Upper lobe of right lung (tissue), 1 donor: ENCODE results near the gene UBE2E1. TPM values are rescaled to one million over a fixed set of nuclear protein-coding genes. Genes with fewer than 3 reads are reported as not detected.

Source experiments
- ATAC-seq: fragments of 200-7000 bp; cut with Tn5 transposase; one replicate; pipeline ENCODE4 v1.9.1; 2020; ENCODE audit warnings: mild to moderate bottlenecking, moderate library complexity
- DNase-seq: peaks from one replicate; pipeline ENCODE4 v3.0.0-alpha.2; 2020
- H3K27ac ChIP-seq: fragments of 200-600 bp; one replicate; pipeline ENCODE4 v1.8.0; 2022
- H3K27me3 ChIP-seq: fragments of 200-600 bp; one replicate; pipeline ENCODE4 v1.8.0; 2022; ENCODE audit warnings: mild to moderate bottlenecking
- H3K36me3 ChIP-seq: fragments of 200-600 bp; one replicate; pipeline ENCODE4 v1.8.0; 2022
- H3K4me1 ChIP-seq: fragments of 200-600 bp; one replicate; pipeline ENCODE4 v1.8.0; 2022
- H3K4me3 ChIP-seq: fragments of 200-600 bp; one replicate; pipeline ENCODE4 v1.8.0; 2022; ENCODE audit warnings: mild to moderate bottlenecking
- H3K9me3 ChIP-seq: fragments of 200-600 bp; one replicate; pipeline ENCODE4 v1.8.0; 2022
- intact Hi-C: fragments of 100-400 bp; cut with DNase I; formaldehyde crosslinking; loops from one replicate; pipeline ENCODE4 v1.11.0; 2022
- total RNA-seq: library from RNA; stranded (reverse); fragmentation: NEBNext Ultra II Directional; extraction: Animal tissue kit (Norgen Biotek cat#: 25700); gene quantifications from one replicate; pipeline ENCODE4 v1.2.1, GENCODE V29; 2021
- TF ChIP-seq, protein P1 (sequence below): fragments of 200-600 bp; IDR thresholded peaks from one replicate; pipeline ENCODE4 v1.8.0; 2022; ENCODE audit warnings: antibody characterized with exemption
- donor health status: DM: no; HTN: yes; CAD: no; lungs with severe emphysema.

UBE2E1 gene
- total RNA-seq, 1 donor from 2014 or later, result 89.8 TPM

DNA sequence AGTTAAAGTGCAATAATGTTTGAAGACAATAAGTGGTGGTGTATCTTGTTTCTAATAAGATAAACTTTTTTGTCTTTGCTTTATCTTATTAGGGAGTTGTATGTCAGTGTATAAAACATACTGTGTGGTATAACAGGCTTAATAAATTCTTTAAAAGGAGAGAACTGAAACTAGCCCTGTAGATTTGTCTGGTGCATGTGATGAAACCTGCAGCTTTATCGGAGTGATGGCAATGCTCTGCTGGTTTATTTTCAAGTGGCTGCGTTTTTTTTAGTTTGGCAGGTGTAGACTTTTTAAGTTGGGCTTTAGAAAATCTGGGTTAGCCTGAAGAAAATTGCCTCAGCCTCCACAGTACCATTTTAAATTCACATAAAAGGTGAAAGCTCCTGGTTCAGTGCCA lies 113.9 kb downstream of the UBE2E1 start:
- H3K27ac ChIP-seq, result no peak overlapping the region

DNA sequence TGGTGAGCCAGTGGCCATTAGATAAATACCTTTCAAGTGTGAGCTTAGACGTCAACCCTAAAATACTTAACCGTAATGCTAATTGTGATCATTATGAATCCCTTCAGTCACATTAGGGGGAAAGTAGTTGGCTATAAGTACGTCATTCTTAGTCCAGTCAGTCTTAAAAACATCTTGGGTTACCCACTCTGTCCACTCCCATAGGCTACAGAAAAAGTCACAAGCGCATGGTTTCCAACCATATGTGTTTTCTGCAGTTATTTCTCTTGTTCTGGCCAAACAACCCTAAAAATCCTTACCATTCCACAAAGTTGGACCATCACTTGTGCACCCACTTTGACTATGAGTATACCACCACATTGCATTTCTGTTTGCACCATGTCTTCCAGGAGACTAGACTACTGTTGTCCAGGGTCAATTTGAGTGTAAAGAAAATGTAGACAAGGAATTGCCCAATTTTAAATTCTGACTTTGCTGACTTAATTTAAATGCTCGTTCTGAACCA lies 114.4 kb downstream of the UBE2E1 start:
- ATAC-seq (no peak), DNase-seq (no peak)
- Histone ChIP-seq H3K4me1 (peaks cover 23% of the 10 kb centered on the region), H3K36me3 (peaks cover 43% of the 10 kb centered on the region), H3K4me3 (no peak overlapping the region), H3K27me3 (no peaks in the 10 kb centered on the region), H3K27ac (no peak overlapping the region), H3K9me3 (no peaks in the 10 kb centered on the region)
- TF ChIP-seq, protein P1, sequence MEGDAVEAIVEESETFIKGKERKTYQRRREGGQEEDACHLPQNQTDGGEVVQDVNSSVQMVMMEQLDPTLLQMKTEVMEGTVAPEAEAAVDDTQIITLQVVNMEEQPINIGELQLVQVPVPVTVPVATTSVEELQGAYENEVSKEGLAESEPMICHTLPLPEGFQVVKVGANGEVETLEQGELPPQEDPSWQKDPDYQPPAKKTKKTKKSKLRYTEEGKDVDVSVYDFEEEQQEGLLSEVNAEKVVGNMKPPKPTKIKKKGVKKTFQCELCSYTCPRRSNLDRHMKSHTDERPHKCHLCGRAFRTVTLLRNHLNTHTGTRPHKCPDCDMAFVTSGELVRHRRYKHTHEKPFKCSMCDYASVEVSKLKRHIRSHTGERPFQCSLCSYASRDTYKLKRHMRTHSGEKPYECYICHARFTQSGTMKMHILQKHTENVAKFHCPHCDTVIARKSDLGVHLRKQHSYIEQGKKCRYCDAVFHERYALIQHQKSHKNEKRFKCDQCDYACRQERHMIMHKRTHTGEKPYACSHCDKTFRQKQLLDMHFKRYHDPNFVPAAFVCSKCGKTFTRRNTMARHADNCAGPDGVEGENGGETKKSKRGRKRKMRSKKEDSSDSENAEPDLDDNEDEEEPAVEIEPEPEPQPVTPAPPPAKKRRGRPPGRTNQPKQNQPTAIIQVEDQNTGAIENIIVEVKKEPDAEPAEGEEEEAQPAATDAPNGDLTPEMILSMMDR, result no peak
- intact Hi-C loops, result no loop called here

More for the DNA sequence above, 113.9 kb downstream of the UBE2E1 start:
- ATAC-seq (no peak), DNase-seq (no peak)
- intact Hi-C loops, result no loop called here
- Histone ChIP-seq H3K9me3 (no peaks in the 10 kb centered on the region), H3K4me1 (peaks cover 28% of the 10 kb centered on the region), H3K36me3 (peaks cover 43% of the 10 kb centered on the region), H3K27me3 (no peaks in the 10 kb centered on the region), H3K4me3 (no peak overlapping the region)
- TF ChIP-seq, protein P1, result no peak

DNA sequence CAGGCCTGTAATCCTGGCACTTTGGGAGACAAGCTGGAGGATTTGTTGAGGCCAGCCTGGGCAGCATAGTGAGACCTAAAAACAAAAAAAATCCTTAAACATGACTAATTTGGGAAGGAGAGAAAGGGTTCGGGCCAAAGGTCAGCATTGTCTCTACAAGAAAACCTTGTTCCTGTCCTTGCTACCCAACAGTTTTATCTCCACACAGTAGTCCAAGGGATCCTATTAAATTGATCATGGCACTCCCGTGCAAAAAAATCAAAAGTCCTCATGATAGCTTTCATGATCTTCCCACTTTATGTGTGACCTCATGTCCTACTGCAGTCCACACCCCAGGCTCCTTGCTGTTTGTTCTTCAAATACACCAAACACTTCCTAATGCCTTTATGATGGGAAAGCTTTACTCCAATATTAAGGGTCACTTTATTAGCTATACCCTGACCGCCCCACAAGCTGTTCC lies 115.3 kb downstream of the UBE2E1 start:
- intact Hi-C loops, result no loop called here
- TF ChIP-seq, protein P1, result no peak
- Histone ChIP-seq H3K27me3 (no peaks in the 10 kb centered on the region), H3K4me1 (peaks cover 16% of the 10 kb centered on the region), H3K9me3 (no peaks in the 10 kb centered on the region), H3K36me3 (peaks cover 43% of the 10 kb centered on the region), H3K4me3 (no peak overlapping the region), H3K27ac (no peak overlapping the region)
- ATAC-seq (no peak), DNase-seq (no peak)

DNA sequence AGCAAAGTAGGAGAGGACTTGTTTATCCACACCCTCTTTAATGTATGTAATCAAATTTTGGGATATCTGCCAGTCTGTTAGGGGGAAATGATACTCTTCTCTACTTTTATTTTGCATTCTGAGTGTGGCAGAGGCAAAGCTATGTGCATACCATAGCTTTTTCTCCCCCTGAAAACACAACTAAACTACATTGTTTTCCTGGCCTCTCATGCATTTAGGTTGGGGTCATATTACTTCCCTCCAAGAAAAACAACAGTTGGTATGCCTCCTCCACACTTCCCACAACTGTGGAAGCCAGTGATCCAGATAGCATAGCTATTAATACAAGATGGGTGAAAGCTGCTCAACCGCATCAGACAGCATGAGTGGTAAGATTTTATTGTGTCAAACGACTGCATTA lies 118.0 kb downstream of the UBE2E1 start:
- no peaks in the 10 kb centered on the region for H3K27me3 ChIP-seq
- H3K27ac ChIP-seq, result no peak overlapping the region
- intact Hi-C loops, result no loop called here
- peaks cover 34% of the 10 kb centered on the region for H3K36me3 ChIP-seq
- ATAC-seq, result no peak
- H3K9me3 ChIP-seq, result no peaks in the 10 kb centered on the region
- no peak overlapping the region for H3K4me3 ChIP-seq
- TF ChIP-seq, protein P1, result no peak
- peaks cover 6% of the 10 kb centered on the region for H3K4me1 ChIP-seq
- DNase-seq, result no peak

DNA sequence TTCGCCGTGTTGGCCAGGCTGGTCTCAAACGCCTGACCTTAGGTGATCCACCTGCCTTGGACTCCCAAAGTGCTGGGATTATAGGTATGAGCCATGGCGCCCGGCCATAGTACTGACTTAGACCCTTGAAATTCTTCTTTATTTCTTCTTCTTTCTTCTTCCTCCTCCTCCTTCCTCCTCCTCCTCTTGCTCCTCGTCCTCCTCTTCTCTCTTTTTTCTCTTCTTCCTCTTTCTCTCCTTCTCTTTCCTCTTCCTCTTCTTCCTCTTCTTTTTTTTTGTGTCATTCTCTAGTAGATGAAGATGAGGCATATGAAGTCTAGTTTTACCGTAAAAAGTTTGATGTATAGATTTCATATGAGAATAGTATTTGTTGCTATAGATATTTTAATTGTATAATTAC lies 120.5 kb downstream of the UBE2E1 start:
- intact Hi-C loops, result no loop called here
- H3K27ac ChIP-seq, result no peak overlapping the region
- H3K36me3 ChIP-seq, result peaks cover 9% of the 10 kb centered on the region
- H3K4me1 ChIP-seq, result no peaks in the 10 kb centered on the region
- ATAC-seq (no peak), DNase-seq (no peak)
- no peaks in the 10 kb centered on the region for H3K27me3 ChIP-seq
- TF ChIP-seq, protein P1, result no peak
- H3K9me3 ChIP-seq, result no peaks in the 10 kb centered on the region
- H3K4me3 ChIP-seq, result no peak overlapping the region

DNA sequence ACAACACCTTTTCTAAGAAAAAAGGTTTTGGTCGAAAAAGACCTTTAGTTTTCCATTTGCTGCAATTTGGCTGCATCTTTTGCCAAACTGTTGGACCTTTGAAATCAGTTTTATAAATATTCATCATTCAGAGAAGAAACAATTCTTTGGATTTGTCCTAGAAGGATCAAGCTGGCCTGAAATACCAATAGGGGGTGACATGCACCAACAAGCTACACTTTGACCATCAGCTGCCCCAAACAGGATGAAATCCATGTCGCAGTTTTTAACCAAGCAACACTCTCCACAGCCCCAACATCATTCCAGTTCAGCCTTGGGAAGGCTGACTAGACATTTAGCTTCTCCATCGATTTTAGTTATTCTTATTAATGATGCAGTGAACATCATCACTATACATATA lies 121.0 kb downstream of the UBE2E1 start:
- DNase-seq, result no peak

More for the DNA sequence above, 121.0 kb downstream of the UBE2E1 start:
- H3K36me3 ChIP-seq, result peaks cover 7% of the 10 kb centered on the region
- H3K27me3 ChIP-seq, result no peaks in the 10 kb centered on the region
- H3K9me3 ChIP-seq, result no peaks in the 10 kb centered on the region
- intact Hi-C loops, result no loop called here
- no peak overlapping the region for H3K4me3 ChIP-seq
- TF ChIP-seq, protein P1, result no peak
- H3K4me1 ChIP-seq, result no peaks in the 10 kb centered on the region
- H3K27ac ChIP-seq, result no peak overlapping the region
- no peak for ATAC-seq
